HepG2 (cell line): ENCODE measurements around the gene SCIN. TPM values are rescaled to one million over a fixed set of nuclear protein-coding genes. Genes with fewer than 3 reads are reported as not detected.
"Not testable (repeated sequence)": the region's sequence is repeated elsewhere in the genome, so short reads cannot be mapped to it uniquely, and the experiment has no call there.

ENCODE experiments used
- ATAC-seq: fragments of 200-7000 bp; cut with Tn5 transposase; 3 replicates; pipeline ENCODE4 v1.9.1; 2020; ENCODE audit warnings: mild to moderate bottlenecking, moderate library complexity
- BruUV-seq: library from RNA; stranded (reverse); fragments of 400-500 nt; replicated peaks from 2 replicates; lab custom pipeline; 2021; lab: Mats Ljungman, UMichigan
- CTCF ChIA-PET: fragments of 300-600 bp; formaldehyde crosslinking; extraction: SDS; loops from one replicate; lab custom pipeline; 2021; ENCODE audit warnings: low total read pairs, inconsistent platforms, low intra/inter-chr PET ratio; lab: Yijun Ruan, JAX
- POLR2A ChIA-PET: fragments of 350-600 bp; sonication (Branson Sonifier 250); formaldehyde crosslinking; loops from one replicate; lab custom pipeline; 2020; ENCODE audit warnings: antibody characterized with exemption, inconsistent platforms; lab: Yijun Ruan, JAX
- DNase-seq: peaks from one replicate; pipeline ENCODE4 v3.0.0-alpha.2; 2015; ENCODE audit warnings: low spot score
- FAIRE-seq: peaks from 3 replicates; lab custom pipeline; 2011; peaks lifted over from hg19 to GRCh38; lab: Jason Lieb, UNC
- H2AFZ ChIP-seq: one replicate; pipeline ENCODE4 v1.6.1; 2011; ENCODE audit warnings: low read length, inconsistent platforms
- H3K27ac ChIP-seq: fragments of 300-600 bp; 3 replicates; pipeline ENCODE4 v1.8.0; 2011; ENCODE audit warnings: mixed run types, mild to moderate bottlenecking, mixed read lengths, low read length, inconsistent platforms; ENCODE audit not compliant: insufficient read depth; ENCODE audit errors: extremely low read length
- H3K27me3 ChIP-seq, 2 experiments: fragments of 200-600 bp in 1 of 2; 2 replicates in 1 of 2; 3 replicates in 1 of 2; pipeline versions ENCODE4 v1.6.0 to v1.8.0; 2011; ENCODE audit warnings: low read length in 2 of 2, mild to moderate bottlenecking in 2 of 2, moderate library complexity in 2 of 2, inconsistent platforms in 1 of 2; ENCODE audit not compliant: insufficient read depth in 2 of 2, control insufficient read depth in 1 of 2
- H3K36me3 ChIP-seq, 2 experiments: fragments of 200-600 bp in 1 of 2; replicated peaks in 1 of 2; 2 replicates in 1 of 2; 3 replicates in 1 of 2; pipeline versions ENCODE4 v1.5.1 to v1.8.0; 2011; ENCODE audit warnings: low read length in 2 of 2, inconsistent platforms in 1 of 2; ENCODE audit not compliant: insufficient read depth in 2 of 2, control insufficient read depth in 1 of 2
- H3K4me1 ChIP-seq: 2 replicates; pipeline ENCODE4 v1.5.1; 2012; ENCODE audit warnings: low read length, inconsistent platforms; ENCODE audit not compliant: insufficient read depth
- H3K4me2 ChIP-seq: 2 replicates; pipeline ENCODE4 v1.6.0; 2011; ENCODE audit warnings: low read depth, low read length, inconsistent platforms
- H3K4me3 ChIP-seq, 3 experiments: fragments of 200-600 bp in 1 of 3; sonication (generic), shearing (Covaris generic) in 1 of 3; replicated peaks in 1 of 3; 2 replicates each; pipeline ENCODE4 v1.5.1; 2011 to 2016; ENCODE audit warnings: low read length in 3 of 3, inconsistent platforms in 2 of 3, low read depth in 2 of 3, mild to moderate bottlenecking in 2 of 3, control low read depth in 1 of 3, mixed read lengths in 1 of 3; ENCODE audit not compliant: insufficient read depth in 1 of 3
- H3K79me2 ChIP-seq: one replicate; pipeline ENCODE4 v1.6.1; 2011; ENCODE audit warnings: low read length, inconsistent platforms; ENCODE audit not compliant: insufficient read depth
- H3K9ac ChIP-seq: 2 replicates; pipeline ENCODE4 v1.6.0; 2011; ENCODE audit warnings: mild to moderate bottlenecking, low read depth, low read length, inconsistent platforms; ENCODE audit not compliant: insufficient read depth
- H3K9me3 ChIP-seq: 2 replicates; pipeline ENCODE4 v1.5.1; 2012; ENCODE audit warnings: mild to moderate bottlenecking, low read length
- H4K20me1 ChIP-seq: 2 replicates; pipeline ENCODE4 v1.6.0; 2011; ENCODE audit warnings: inconsistent platforms, mild to moderate bottlenecking, low read length, moderate library complexity; ENCODE audit not compliant: insufficient read depth
- ASH2L ChIP-seq: fragments of 300-600, 200-600 bp; sonication (generic); IDR thresholded peaks from 2 replicates; pipeline ENCODE4 v1.7.0; 2017; ENCODE audit warnings: low read depth, mild to moderate bottlenecking, moderate library complexity, mixed read lengths, low read length; ENCODE audit not compliant: insufficient read length
- GATAD2A ChIP-seq: IDR thresholded peaks from 2 replicates; pipeline ENCODE4 v1.6.1; 2016
- GLI4 ChIP-seq: sonication (generic); formaldehyde crosslinking; IDR thresholded peaks from 2 replicates; pipeline ENCODE4 v1.5.1; 2020; ENCODE audit warnings: missing genetic modification reagents, mild to moderate bottlenecking, moderate library complexity, borderline replicate concordance
- PITX1 ChIP-seq: sonication (generic); formaldehyde crosslinking; IDR thresholded peaks from 2 replicates; pipeline ENCODE4 v1.5.1; 2020; ENCODE audit warnings: mild to moderate bottlenecking, missing genetic modification reagents
- SMAD9 ChIP-seq: sonication (generic); formaldehyde crosslinking; IDR thresholded peaks from 2 replicates; pipeline ENCODE4 v1.5.1; 2020; ENCODE audit warnings: mild to moderate bottlenecking, missing genetic modification reagents
- THAP8 ChIP-seq: sonication (generic); formaldehyde crosslinking; IDR thresholded peaks from 2 replicates; pipeline ENCODE4 v1.5.1; 2020; ENCODE audit warnings: missing genetic modification reagents, mild to moderate bottlenecking, borderline replicate concordance
- ZHX1 ChIP-seq: sonication (generic); formaldehyde crosslinking; IDR thresholded peaks from 2 replicates; pipeline ENCODE4 v1.8.1; 2022; ENCODE audit warnings: low read depth, mild to moderate bottlenecking, missing genetic modification reagents
- ZNF367 ChIP-seq: sonication (generic); formaldehyde crosslinking; IDR thresholded peaks from 2 replicates; pipeline ENCODE4 v1.4.0; 2020; ENCODE audit warnings: missing genetic modification reagents, borderline replicate concordance
- ZNF510 ChIP-seq: sonication (generic); formaldehyde crosslinking; IDR thresholded peaks from 2 replicates; pipeline ENCODE4 v1.4.0; 2020; ENCODE audit warnings: low read depth, mild to moderate bottlenecking, missing genetic modification reagents
- ZNF616 ChIP-seq: sonication (generic); formaldehyde crosslinking; IDR thresholded peaks from 2 replicates; pipeline ENCODE4 v1.5.0; 2020; ENCODE audit warnings: low read depth, mild to moderate bottlenecking, missing genetic modification reagents
- WGBS: methylation state at CpG from one replicate; pipeline ENCODE4 v1.1.6; 2017; ENCODE audit warnings: low lambda C conversion rate; 5-methylcytosine and 5-hydroxymethylcytosine counted together
- in situ Hi-C: cut with HindIII; loops from 2 replicates; pipeline ENCODE4 v1.10.0; 2017; ENCODE audit warnings: low pct_unique_long_range_greater_than_20kb; ENCODE audit not compliant: extremely low pct_ligation_motif_present
- intact Hi-C: fragments of 100-400 bp; cut with micrococcal nuclease; formaldehyde crosslinking; loops from one replicate; pipeline ENCODE4 v1.10.0; 2022; ENCODE audit not compliant: unreplicated experiment
- polyA plus RNA-seq, 8 experiments: library from polyadenylated mRNA; depleted of rRNA in 3 of 8; stranded (reverse) in 7 of 8; unstranded in 1 of 8; fragments of >200 nt; fragmentation: Illumina TruSeq in 4 of 8; extraction: Trizol in 4 of 8; gene quantifications; 2 replicates each; pipeline versions ENCODE4 v1.2.1 to v1.2.3, GENCODE V29; 2011 to 2016; ENCODE audit warnings: low read depth in 4 of 8, missing spikeins in 1 of 8, mixed read lengths in 1 of 8; ENCODE audit not compliant: insufficient read depth in 1 of 8
- total RNA-seq, 5 experiments: library from RNA; depleted of rRNA; stranded (reverse); fragments of >200 nt; fragmentation: Illumina TruSeq; extraction: Trizol; gene quantifications; 2 replicates each; pipeline ENCODE4 v1.2.3, GENCODE V29; 2016; ENCODE audit warnings: low read depth in 1 of 5
- TF ChIP-seq, protein P1 (sequence below): sonication (generic); formaldehyde crosslinking; IDR thresholded peaks from 2 replicates; pipeline ENCODE4 v1.5.1; 2020; ENCODE audit warnings: mild to moderate bottlenecking, missing genetic modification reagents, moderate library complexity

The SCIN gene
- total and polyA plus RNA-seq, 2 of the 13 experiments (the other 11 are each of a cell fraction or from before 2014, with no cell fraction given), result not detected

- H3K4me1 ChIP-seq, DNase-seq, H3K79me2 ChIP-seq, H4K20me1 ChIP-seq, H3K9me3 ChIP-seq, H3K27me3 ChIP-seq, H3K36me3 ChIP-seq, H3K9ac ChIP-seq, POLR2A ChIA-PET, CTCF ChIA-PET, H2AFZ ChIP-seq, ATAC-seq, intact Hi-C loops, H3K4me2 ChIP-seq, H3K4me3 ChIP-seq, in situ Hi-C loops, FAIRE-seq, H3K27ac ChIP-seq, BruUV-seq: not testable (repeated sequence)
- whole genome bisulfite sequencing, result 84% methylated on average over 3 of the region's 3 CpGs
Measured at GRCh38 chr7:12660986-12661385, 90.5 kb downstream of the SCIN start.

DNA sequence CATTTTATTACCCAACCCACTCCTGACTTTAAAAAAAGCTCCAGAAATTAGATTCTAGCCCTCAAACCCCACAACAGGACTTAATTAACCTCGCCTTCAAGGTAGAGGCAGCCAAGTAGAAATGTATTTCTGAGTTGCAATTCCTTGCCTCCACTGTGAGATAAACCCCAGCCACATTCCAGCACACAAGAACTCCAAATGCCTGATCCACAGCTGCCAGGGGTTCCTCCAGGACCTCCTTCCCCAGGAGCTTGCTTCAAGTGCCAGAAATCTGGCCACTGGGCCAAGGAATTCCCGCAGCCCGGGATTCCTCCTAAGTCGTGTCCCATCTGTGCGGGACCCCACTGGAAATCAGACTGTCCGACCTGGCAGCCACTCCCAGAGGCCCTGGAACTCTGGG lies 91.1 kb downstream of the SCIN start:
- CTCF ChIA-PET, result no interaction called here
- Histone ChIP-seq H3K9me3 (no peaks in the 10 kb centered on the region), H3K36me3 (no peaks in the 10 kb centered on the region), H2AFZ (no peak overlapping the region), H3K4me2 (no peak overlapping the region), H3K27ac (no peak overlapping the region), H3K9ac (no peak overlapping the region), H3K27me3 (no peaks in the 10 kb centered on the region), H3K4me1 (peaks cover 8% of the 10 kb centered on the region; the same call in 1 of the 2 replicates), H4K20me1 (no peaks in the 10 kb centered on the region), H3K79me2 (no peaks in the 10 kb centered on the region), H3K4me3 (no peak overlapping the region)
- ATAC-seq, result no peak
- in situ Hi-C loops (no loop called here), intact Hi-C loops (no loop called here)
- WGBS, result 75% methylated on average over 1 of the region's 6 CpGs
- BruUV-seq, result no TSS peak
- no peak for FAIRE-seq
- POLR2A ChIA-PET, result no interaction called here
- no peak for DNase-seq
- TF ChIP-seq, protein P1, sequence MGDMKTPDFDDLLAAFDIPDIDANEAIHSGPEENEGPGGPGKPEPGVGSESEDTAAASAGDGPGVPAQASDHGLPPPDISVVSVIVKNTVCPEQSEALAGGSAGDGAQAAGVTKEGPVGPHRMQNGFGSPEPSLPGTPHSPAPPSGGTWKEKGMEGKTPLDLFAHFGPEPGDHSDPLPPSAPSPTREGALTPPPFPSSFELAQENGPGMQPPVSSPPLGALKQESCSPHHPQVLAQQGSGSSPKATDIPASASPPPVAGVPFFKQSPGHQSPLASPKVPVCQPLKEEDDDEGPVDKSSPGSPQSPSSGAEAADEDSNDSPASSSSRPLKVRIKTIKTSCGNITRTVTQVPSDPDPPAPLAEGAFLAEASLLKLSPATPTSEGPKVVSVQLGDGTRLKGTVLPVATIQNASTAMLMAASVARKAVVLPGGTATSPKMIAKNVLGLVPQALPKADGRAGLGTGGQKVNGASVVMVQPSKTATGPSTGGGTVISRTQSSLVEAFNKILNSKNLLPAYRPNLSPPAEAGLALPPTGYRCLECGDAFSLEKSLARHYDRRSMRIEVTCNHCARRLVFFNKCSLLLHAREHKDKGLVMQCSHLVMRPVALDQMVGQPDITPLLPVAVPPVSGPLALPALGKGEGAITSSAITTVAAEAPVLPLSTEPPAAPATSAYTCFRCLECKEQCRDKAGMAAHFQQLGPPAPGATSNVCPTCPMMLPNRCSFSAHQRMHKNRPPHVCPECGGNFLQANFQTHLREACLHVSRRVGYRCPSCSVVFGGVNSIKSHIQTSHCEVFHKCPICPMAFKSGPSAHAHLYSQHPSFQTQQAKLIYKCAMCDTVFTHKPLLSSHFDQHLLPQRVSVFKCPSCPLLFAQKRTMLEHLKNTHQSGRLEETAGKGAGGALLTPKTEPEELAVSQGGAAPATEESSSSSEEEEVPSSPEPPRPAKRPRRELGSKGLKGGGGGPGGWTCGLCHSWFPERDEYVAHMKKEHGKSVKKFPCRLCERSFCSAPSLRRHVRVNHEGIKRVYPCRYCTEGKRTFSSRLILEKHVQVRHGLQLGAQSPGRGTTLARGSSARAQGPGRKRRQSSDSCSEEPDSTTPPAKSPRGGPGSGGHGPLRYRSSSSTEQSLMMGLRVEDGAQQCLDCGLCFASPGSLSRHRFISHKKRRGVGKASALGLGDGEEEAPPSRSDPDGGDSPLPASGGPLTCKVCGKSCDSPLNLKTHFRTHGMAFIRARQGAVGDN (CRISPR knock-in tag), result no peak
- no peak for TF ChIP-seq ZNF510 (CRISPR knock-in tag)
- TF ChIP-seq ZNF367 (CRISPR knock-in tag), result no peak
- no peak for TF ChIP-seq ZHX1 (CRISPR knock-in tag)
- TF ChIP-seq SMAD9 (CRISPR knock-in tag), result no peak
- no peak for TF ChIP-seq ASH2L
- no peak for TF ChIP-seq ZNF616 (CRISPR knock-in tag)
- TF ChIP-seq PITX1, result no peak
- no peak for TF ChIP-seq GLI4 (CRISPR knock-in tag)
- TF ChIP-seq GATAD2A, result no peak
- no peak for TF ChIP-seq THAP8
